NT2/D1 (cell line): Measurements from ENCODE around the gene KIAA0232.

ENCODE experiments used
- DNase-seq: peaks from one replicate; pipeline ENCODE4 v3.0.0-alpha.2; 2011; ENCODE audit warnings: low read depth, low spot score
- H3K27me3 ChIP-seq: 2 replicates; pipeline ENCODE4 v1.6.0; 2011; ENCODE audit warnings: mild to moderate bottlenecking; ENCODE audit not compliant: insufficient read length, insufficient read depth
- H3K36me3 ChIP-seq: 2 replicates; pipeline ENCODE4 v1.6.1; 2011; ENCODE audit warnings: mild to moderate bottlenecking, low read length, mixed read lengths; ENCODE audit not compliant: insufficient read depth, insufficient read length
- H3K4me1 ChIP-seq: 2 replicates; pipeline ENCODE4 v1.5.1; 2011; ENCODE audit not compliant: insufficient read depth, insufficient read length
- H3K4me3 ChIP-seq: 2 replicates; pipeline ENCODE4 v1.5.1; 2011; ENCODE audit warnings: low read depth; ENCODE audit not compliant: insufficient read length
- H3K9ac ChIP-seq: 2 replicates; pipeline ENCODE4 v1.6.0; 2011; ENCODE audit warnings: low read depth; ENCODE audit not compliant: insufficient read length
- H3K9me3 ChIP-seq: 2 replicates; pipeline ENCODE4 v1.5.1; 2011; ENCODE audit warnings: mild to moderate bottlenecking, low read length; ENCODE audit not compliant: insufficient read depth
- SUZ12 ChIP-seq: IDR thresholded peaks from 2 replicates; pipeline ENCODE4 v1.6.1; 2011; ENCODE audit not compliant: insufficient read length, insufficient read depth; ENCODE audit errors: extremely low read depth
- YY1 ChIP-seq: IDR thresholded peaks from 2 replicates; pipeline ENCODE4 v1.6.1; 2011; ENCODE audit not compliant: insufficient read length, insufficient read depth
- ZNF274 ChIP-seq: IDR thresholded peaks from 2 replicates; pipeline ENCODE4 v1.6.1; 2011; ENCODE audit warnings: mild to moderate bottlenecking, low read depth, low read length

Gene KIAA0232

GRCh38 chr4:6767748-6768538 is 14.6 kb upstream of the KIAA0232 start:
- H3K36me3 ChIP-seq = no peaks in the 10 kb centered on the region
- H3K27me3 ChIP-seq = peaks cover 2% of the 10 kb centered on the region
- peaks cover 20% of the 10 kb centered on the region for H3K4me1 ChIP-seq
- H3K9ac ChIP-seq = no peak overlapping the region
- H3K9me3 ChIP-seq = no peaks in the 10 kb centered on the region
- no peak for DNase-seq
- no peak overlapping the region for H3K4me3 ChIP-seq
- no peak for TF ChIP-seq YY1
- TF ChIP-seq ZNF274 = no peak
- no peak for TF ChIP-seq SUZ12

DNA sequence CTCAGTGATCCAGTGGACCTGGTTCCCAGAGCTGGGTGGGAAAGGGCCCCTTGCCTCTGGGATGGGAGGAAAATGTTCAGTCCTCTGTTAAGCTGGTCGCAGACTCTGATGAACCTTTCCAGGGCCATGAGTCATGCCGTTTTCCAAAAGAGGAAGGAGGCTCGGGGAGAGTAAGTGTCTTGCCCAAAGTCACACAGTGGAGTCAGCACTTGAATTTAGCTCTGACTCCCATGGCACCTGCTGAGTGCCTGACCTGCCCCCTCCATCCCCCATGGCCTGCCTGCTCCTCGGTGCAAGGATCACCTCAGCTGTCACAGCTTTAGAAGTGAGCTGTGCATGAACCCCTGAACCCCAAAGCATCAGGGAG is 14.0 kb upstream of the KIAA0232 start:
- H3K9ac ChIP-seq = no peak overlapping the region
- H3K9me3 ChIP-seq = no peaks in the 10 kb centered on the region
- peaks cover 2% of the 10 kb centered on the region for H3K27me3 ChIP-seq
- DNase-seq = no peak
- peaks cover 21% of the 10 kb centered on the region for H3K4me1 ChIP-seq
- no peak overlapping the region for H3K4me3 ChIP-seq
- H3K36me3 ChIP-seq = no peaks in the 10 kb centered on the region
- no peak for TF ChIP-seq YY1
- no peak for TF ChIP-seq ZNF274
- no peak for TF ChIP-seq SUZ12

DNA sequence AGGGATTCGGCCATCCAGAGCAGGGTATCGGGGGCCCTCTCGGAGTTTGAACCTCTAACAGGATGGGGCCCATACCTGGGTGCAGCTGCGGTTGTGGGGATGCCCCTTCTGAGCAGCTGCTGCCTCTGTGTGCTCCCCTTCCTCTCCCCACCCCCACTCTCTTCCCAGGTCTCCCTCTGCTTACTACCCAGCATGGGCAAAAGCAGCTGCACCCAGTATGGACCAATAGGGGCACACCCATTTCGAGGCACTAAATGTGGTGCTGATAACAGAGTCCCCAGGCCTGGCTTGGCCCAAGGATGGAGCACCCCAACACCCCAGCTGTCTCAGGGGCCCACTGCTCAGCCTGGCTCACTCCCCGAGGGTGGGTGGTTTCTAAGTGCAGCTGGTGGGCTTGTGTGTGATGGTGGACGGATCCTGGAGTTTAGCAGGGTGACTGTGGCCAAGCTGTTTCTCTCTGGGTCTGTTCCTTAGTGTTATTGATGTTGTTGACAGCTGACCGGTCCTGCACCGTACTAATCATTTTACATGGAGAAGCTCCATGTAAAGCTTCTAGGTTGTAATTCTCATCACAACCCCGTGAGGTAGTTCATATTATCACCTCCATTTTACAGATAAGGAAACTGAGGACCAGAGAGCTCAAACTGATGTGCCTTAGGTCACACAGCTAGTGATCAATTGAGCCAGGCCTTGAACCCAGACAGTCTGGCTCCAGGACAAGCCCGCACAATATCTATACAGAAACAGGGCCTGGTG is 13.1 kb upstream of the KIAA0232 start:
- no peak for DNase-seq
- H3K9ac ChIP-seq = no peak overlapping the region
- TF ChIP-seq YY1 (no peak), ZNF274 (no peak), SUZ12 (no peak)
- no peaks in the 10 kb centered on the region for H3K36me3 ChIP-seq
- H3K4me3 ChIP-seq = no peak overlapping the region
- H3K27me3 ChIP-seq = peaks cover 2% of the 10 kb centered on the region
- no peaks in the 10 kb centered on the region for H3K9me3 ChIP-seq
- H3K4me1 ChIP-seq = peaks cover 19% of the 10 kb centered on the region

DNA sequence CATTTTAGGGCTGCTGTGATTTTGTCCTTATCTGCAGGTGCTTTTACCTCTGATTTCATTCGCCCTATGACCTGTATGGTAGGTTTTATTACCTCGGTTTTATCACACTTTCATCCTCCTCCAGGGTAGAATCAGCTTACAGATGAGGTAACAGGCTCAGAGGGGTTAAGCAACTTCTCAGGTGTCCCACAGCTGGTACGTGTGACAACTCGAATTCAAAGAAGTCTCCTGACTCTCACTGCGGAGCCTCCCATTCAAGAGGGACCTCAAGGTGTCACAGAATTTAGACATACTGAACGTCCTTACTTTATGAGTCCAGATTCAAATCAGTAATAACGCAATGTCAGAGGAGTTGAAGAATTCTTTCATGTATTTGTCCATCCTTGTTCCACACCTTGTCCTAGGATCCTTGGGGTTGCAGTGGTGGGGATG is 12.5 kb upstream of the KIAA0232 start:
- TF ChIP-seq YY1 (no peak), ZNF274 (no peak), SUZ12 (no peak)
- DNase-seq = no peak
- Histone ChIP-seq H3K4me3 (no peak overlapping the region), H3K4me1 (peaks cover 19% of the 10 kb centered on the region), H3K36me3 (no peaks in the 10 kb centered on the region), H3K27me3 (peaks cover 2% of the 10 kb centered on the region), H3K9me3 (no peaks in the 10 kb centered on the region), H3K9ac (no peak overlapping the region)

DNA sequence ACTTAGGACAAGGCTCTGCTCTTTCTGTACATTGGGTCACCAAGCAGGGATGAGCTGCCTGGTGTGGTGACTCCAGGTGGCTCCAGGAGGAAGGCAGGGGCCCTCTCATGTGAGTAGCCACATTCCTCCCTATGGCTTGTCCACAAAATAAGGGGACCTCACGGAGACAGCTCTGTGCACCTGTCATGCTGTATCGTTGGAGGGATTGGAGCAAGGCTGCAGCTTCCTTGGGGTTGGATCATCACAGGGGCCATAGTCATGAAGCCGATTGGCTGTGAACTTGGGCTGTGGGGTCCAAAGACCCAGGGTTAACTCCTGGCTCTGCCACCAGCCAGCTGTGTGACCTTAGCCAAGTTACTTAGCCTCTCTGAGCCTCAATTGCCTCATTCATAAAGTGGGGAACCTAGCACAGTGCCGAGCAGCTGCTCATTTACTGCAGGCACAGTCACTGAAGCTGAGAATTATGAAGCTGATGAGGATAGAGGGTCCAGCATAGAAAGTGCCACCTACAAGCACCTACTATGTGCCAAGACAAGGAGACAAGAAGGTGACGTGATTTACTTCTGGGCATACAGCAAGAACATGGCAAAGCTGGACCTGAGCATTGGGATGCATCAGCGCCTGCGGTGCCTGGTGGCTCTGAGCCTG is 11.8 kb upstream of the KIAA0232 start:
- TF ChIP-seq ZNF274 (no peak), YY1 (no peak), SUZ12 (no peak)
- Histone ChIP-seq H3K9ac (no peak overlapping the region), H3K36me3 (no peaks in the 10 kb centered on the region), H3K9me3 (no peaks in the 10 kb centered on the region), H3K4me3 (no peak overlapping the region), H3K27me3 (peaks cover 2% of the 10 kb centered on the region), H3K4me1 (peaks cover 19% of the 10 kb centered on the region)
- no peak for DNase-seq

- Histone ChIP-seq H3K4me1 (peaks cover 19% of the 10 kb centered on the region), H3K27me3 (peaks cover 2% of the 10 kb centered on the region), H3K9me3 (no peaks in the 10 kb centered on the region), H3K4me3 (no peak overlapping the region), H3K9ac (no peak overlapping the region), H3K36me3 (no peaks in the 10 kb centered on the region)
- TF ChIP-seq ZNF274 = no peak
- no peak for TF ChIP-seq SUZ12
- no peak for TF ChIP-seq YY1
- DNase-seq = no peak
Observed at GRCh38 chr4:6771229-6771671, 11.3 kb upstream of the KIAA0232 start.
